Stomach (tissue), 9 donors: ENCODE measurements around the gene RPP30. TPM values are rescaled to one million over a fixed set of nuclear protein-coding genes. Genes with fewer than 3 reads are reported as not detected.
A peak's percentile ranks its signal among the peaks of the same experiment; 100 is the strongest.

ENCODE experiments used
- DNase-seq, 2 donors: peaks; one replicate each; pipeline versions ENCODE4 v3.0.0 to v3.0.0-alpha.2; 2013 to 2019
- H3K27ac ChIP-seq, 5 donors: fragments of 200-600 bp in 4 of 5; sonication (generic) in 4 of 5; one replicate each; pipeline ENCODE4 v1.5.1; 2013 to 2019; ENCODE audit warnings: mild to moderate bottlenecking in 1 of 5, moderate library complexity in 1 of 5
- H3K27me3 ChIP-seq, 3 donors: fragments of 200-600 bp; sonication (generic); one replicate each; pipeline ENCODE4 v1.5.1; 2017 to 2019; ENCODE audit warnings: mixed run types in 1 of 3
- H3K36me3 ChIP-seq, 4 donors: fragments of 200-600 bp; sonication (generic); 1 replicate in 3 of 4; 2 replicates in 1 of 4; pipeline ENCODE4 v1.5.1; 2016 to 2019
- H3K4me1 ChIP-seq, 4 donors: fragments of 200-600 bp; sonication (generic); one replicate each; pipeline ENCODE4 v1.5.1; 2016 to 2019
- H3K4me3 ChIP-seq, 4 donors: fragments of 200-600 bp; sonication (generic) in 3 of 4; one replicate each; pipeline ENCODE4 v1.5.1; 2016 to 2019; ENCODE audit warnings: mild to moderate bottlenecking in 1 of 4
- H3K9me3 ChIP-seq, 4 donors: fragments of 200-600 bp; sonication (generic); one replicate each; pipeline ENCODE4 v1.5.1; 2016 to 2019
- EP300 ChIP-seq: sonication (generic); formaldehyde crosslinking; IDR thresholded peaks from one replicate; pipeline ENCODE4 v1.6.1; 2017; ENCODE audit warnings: antibody characterized with exemption
- POLR2A ChIP-seq, 4 donors: fragments of 450-650 bp; IDR thresholded peaks; one replicate each; pipeline ENCODE4 v1.6.1; 2016; ENCODE audit warnings: antibody characterized with exemption in 4 of 4, control low read depth in 2 of 4, mild to moderate bottlenecking in 1 of 4, moderate library complexity in 1 of 4
- POLR2AphosphoS5 ChIP-seq, 3 donors: sonication (generic); formaldehyde crosslinking; IDR thresholded peaks; one replicate each; pipeline ENCODE4 v1.6.1; 2016; ENCODE audit warnings: antibody characterized with exemption in 3 of 3
- WGBS, 5 donors: extraction: QIAGEN DNeasy Blood & Tissue Kit in 3 of 5; methylation state at CpG; one replicate each; pipeline versions ENCODE4 v1.1.5 to v1.1.7; 2013 to 2018; 5-methylcytosine and 5-hydroxymethylcytosine counted together
- intact Hi-C: fragments of 100-400 bp; cut with DNase I; formaldehyde crosslinking; loops from one replicate; pipeline ENCODE4 v1.15.1; 2023; ENCODE audit warnings: low total_unique reads
- polyA plus RNA-seq, 3 donors: library from polyadenylated mRNA; stranded (reverse); fragments of 200-250 nt; gene quantifications; one replicate each; pipeline ENCODE4 v1.2.3, GENCODE V29; 2013
- total RNA-seq, 5 donors: library from RNA; depleted of rRNA; stranded (reverse); fragments of >200 nt; gene quantifications; one replicate each; pipeline versions ENCODE4 v1.1.0 to v1.2.3, GENCODE V29; 2014 to 2016
- TF ChIP-seq, protein P1 (sequence below), 7 experiments: fragments of 450-650 bp in 4 of 7; fragments of 200-600 bp in 3 of 7; sonication (generic) in 3 of 7; IDR thresholded peaks; one replicate each; pipeline ENCODE4 v1.5.1; 2016 to 2019; ENCODE audit warnings: antibody characterized with exemption in 7 of 7, control low read depth in 2 of 7, mild to moderate bottlenecking in 1 of 7
- donor health status: healthy with polysubstance abuse.
- donor health status: Bipolar disorder and iron deficiency.
- donor health status: healthy.

The RPP30 gene
- total and polyA plus RNA-seq, 8 donors = 8.8 to 53.4 (median 24.1) TPM

DNA sequence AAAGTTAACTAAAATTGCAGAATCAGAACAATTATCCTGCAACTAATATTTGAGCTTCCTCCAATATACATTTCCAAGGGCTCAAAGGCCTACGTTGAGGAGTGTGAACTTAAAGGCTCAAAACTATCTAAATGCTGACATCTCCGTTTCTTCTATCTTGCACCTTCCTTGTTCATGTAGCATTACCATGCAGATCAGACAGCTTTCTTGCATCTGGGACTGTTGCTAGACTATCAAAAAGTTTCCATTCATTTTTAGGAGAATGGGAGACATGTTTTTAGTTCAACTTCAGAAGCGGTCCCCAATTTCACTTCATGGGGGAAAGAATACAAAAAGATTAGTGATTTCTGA, 46.2 kb downstream of the RPP30 start:
- no peaks in the 10 kb centered on the region for H3K9me3 ChIP-seq
- no peaks in the 10 kb centered on the region for H3K36me3 ChIP-seq
- WGBS, 5 donors = 76 to 88% (median 80%) methylated on average over 3 of the region's 3 CpGs
- DNase-seq = no peak
- no peak overlapping the region for H3K27ac ChIP-seq
- no peaks in the 10 kb centered on the region for H3K4me1 ChIP-seq
- peaks cover 0 to 34% (median 4%) of the 10 kb centered on the region in 3 donors for H3K27me3 ChIP-seq
- H3K4me3 ChIP-seq = no peak overlapping the region
- intact Hi-C loops = no loop called here
- no peak for TF ChIP-seq EP300
- TF ChIP-seq, protein P1, sequence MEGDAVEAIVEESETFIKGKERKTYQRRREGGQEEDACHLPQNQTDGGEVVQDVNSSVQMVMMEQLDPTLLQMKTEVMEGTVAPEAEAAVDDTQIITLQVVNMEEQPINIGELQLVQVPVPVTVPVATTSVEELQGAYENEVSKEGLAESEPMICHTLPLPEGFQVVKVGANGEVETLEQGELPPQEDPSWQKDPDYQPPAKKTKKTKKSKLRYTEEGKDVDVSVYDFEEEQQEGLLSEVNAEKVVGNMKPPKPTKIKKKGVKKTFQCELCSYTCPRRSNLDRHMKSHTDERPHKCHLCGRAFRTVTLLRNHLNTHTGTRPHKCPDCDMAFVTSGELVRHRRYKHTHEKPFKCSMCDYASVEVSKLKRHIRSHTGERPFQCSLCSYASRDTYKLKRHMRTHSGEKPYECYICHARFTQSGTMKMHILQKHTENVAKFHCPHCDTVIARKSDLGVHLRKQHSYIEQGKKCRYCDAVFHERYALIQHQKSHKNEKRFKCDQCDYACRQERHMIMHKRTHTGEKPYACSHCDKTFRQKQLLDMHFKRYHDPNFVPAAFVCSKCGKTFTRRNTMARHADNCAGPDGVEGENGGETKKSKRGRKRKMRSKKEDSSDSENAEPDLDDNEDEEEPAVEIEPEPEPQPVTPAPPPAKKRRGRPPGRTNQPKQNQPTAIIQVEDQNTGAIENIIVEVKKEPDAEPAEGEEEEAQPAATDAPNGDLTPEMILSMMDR (IDR thresholded peaks at IDR 0.05) = no peak
- no peak for TF ChIP-seq POLR2AphosphoS5 (IDR thresholded peaks at IDR 0.05)
- TF ChIP-seq POLR2A (IDR thresholded peaks at IDR 0.05) = no peak

- peaks cover 0 to 36% (median 4%) of the 10 kb centered on the region in 3 donors for H3K27me3 ChIP-seq
- 62 to 78% (median 68%) methylated on average over 8 of the region's 8 CpGs for WGBS, 5 donors
- H3K4me3 ChIP-seq = no peak overlapping the region
- TF ChIP-seq POLR2AphosphoS5 (IDR thresholded peaks at IDR 0.05) (no peak), POLR2A (IDR thresholded peaks at IDR 0.05) (no peak)
- TF ChIP-seq, protein P1 (IDR thresholded peaks at IDR 0.05) = no peak
- H3K4me1 ChIP-seq = no peaks in the 10 kb centered on the region
- DNase-seq = no peak
- no peaks in the 10 kb centered on the region for H3K9me3 ChIP-seq
- intact Hi-C loops = no loop called here
- no peaks in the 10 kb centered on the region for H3K36me3 ChIP-seq
- H3K27ac ChIP-seq = no peak overlapping the region
Measured at GRCh38 chr10:90919683-90920574, 48.2 kb downstream of the RPP30 start.

- Histone ChIP-seq H3K9me3 (no peaks in the 10 kb centered on the region), H3K27ac (no peak within 1 kb of the TSS), H3K4me1 (no peaks in the 10 kb centered on the region), H3K36me3 (no peaks in the 10 kb centered on the region), H3K27me3 (peaks cover 0 to 26% (median 0%) of the 10 kb centered on the region in 3 donors), H3K4me3 (no peak within 1 kb of the TSS)
- peak in 1 of 2 donors; percentile 10 for DNase-seq
- no peak for TF ChIP-seq POLR2AphosphoS5 (IDR thresholded peaks at IDR 0.05)
- TF ChIP-seq, protein P1 (IDR thresholded peaks at IDR 0.05) = no peak
- 30 to 47% (median 42%) methylated on average over 5 of the region's 5 CpGs for WGBS, 5 donors
- intact Hi-C loops = no loop called here
Measured at GRCh38 chr10:90920986-90921666, 49.4 kb downstream of the RPP30 start, which contains the start of gene ANKRD1. ANKRD1 (minus strand) TSS chr10:90921087; CDS start chr10:90921027, 60 bp downstream.

DNA sequence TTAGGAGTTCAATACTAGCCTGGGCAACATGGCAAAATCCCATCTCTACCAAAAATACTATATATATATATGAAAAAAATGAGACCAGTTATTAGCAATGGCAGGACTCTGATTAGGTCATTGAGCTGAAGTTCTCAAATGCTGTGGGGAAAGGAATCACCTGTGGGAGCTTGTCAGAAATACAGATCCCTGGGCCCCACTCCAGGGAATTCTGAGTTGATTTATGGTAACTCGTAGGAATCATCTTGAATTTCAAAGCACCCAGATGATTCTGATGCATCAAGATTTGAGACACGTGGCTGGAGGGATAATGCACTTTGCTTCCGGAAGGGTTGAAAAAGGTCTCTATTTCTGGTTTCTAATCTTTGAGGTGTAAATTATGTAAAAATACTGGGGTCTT, 50.1 kb downstream of the RPP30 start:
- Histone ChIP-seq H3K27ac (no peak overlapping the region), H3K4me1 (no peaks in the 10 kb centered on the region), H3K4me3 (no peak overlapping the region), H3K36me3 (no peaks in the 10 kb centered on the region), H3K27me3 (peaks cover 0 to 22% (median 0%) of the 10 kb centered on the region in 3 donors), H3K9me3 (no peaks in the 10 kb centered on the region)
- no peak for DNase-seq
- intact Hi-C loops = no loop called here
- no peak for TF ChIP-seq POLR2A (IDR thresholded peaks at IDR 0.05)
- no peak for TF ChIP-seq POLR2AphosphoS5 (IDR thresholded peaks at IDR 0.05)
- no peak for TF ChIP-seq EP300
- TF ChIP-seq, protein P1 (IDR thresholded peaks at IDR 0.05) = no peak
- 66 to 79% (median 73%) methylated on average over 3 of the region's 3 CpGs for WGBS, 5 donors
